ENCODE measurements around the gene F11R. TPM values are rescaled to one million over a fixed set of nuclear protein-coding genes. Genes with fewer than 3 reads are reported as not detected.
"Not testable (repeated sequence)": the region's sequence is repeated elsewhere in the genome, so short reads cannot be mapped to it uniquely, and the experiment has no call there.

The F11R gene
- total and polyA plus RNA-seq, 4 donors, result 25.8 to 80.4 (median 45.6) TPM

GRCh38 chr1:160949881-160950280 is 71.1 kb downstream of the F11R start (continued):
- TF ChIP-seq MAX (IDR thresholded peaks at IDR 0.05), result no peak
- no peak for TF ChIP-seq HNF4A (conservative IDR thresholded peaks at IDR 0.05)
- no peak for TF ChIP-seq RAD21 (IDR thresholded peaks at IDR 0.05)
- no peak for TF ChIP-seq CTCF (IDR thresholded peaks at IDR 0.05; ENCODE audit: low read depth, low read length, missing input control)

- not testable (repeated sequence) for H3K9ac ChIP-seq (ENCODE audit: low read depth in 1 of 2, low read length in 2 of 2); H3K9me3 ChIP-seq (ENCODE audit: control insufficient read depth in 4 of 4, low read length in 3 of 4); H3K4me3 ChIP-seq (ENCODE audit: low read depth in 1 of 3, low read length in 3 of 3); H3K4me1 ChIP-seq (ENCODE audit: control insufficient read depth in 4 of 4, insufficient read depth in 4 of 4, low read length in 3 of 4); H3K36me3 ChIP-seq (ENCODE audit: control insufficient read depth in 4 of 4, insufficient read depth in 3 of 4, low read depth in 1 of 4, low read length in 3 of 4); H3K27ac ChIP-seq (ENCODE audit: low read depth in 1 of 2, low read length in 2 of 2); H3K27me3 ChIP-seq (ENCODE audit: control insufficient read depth in 4 of 4, insufficient read depth in 4 of 4, low read length in 3 of 4); DNase-seq (ENCODE audit: low spot score)
- WGBS, result 67% methylated on average over 7 of the region's 7 CpGs
Observed at GRCh38 chr1:160949216-160949880, 71.6 kb downstream of the F11R start.

- not testable (repeated sequence) for DNase-seq (ENCODE audit: low spot score); H3K27me3 ChIP-seq (ENCODE audit: control insufficient read depth in 4 of 4, insufficient read depth in 4 of 4, low read length in 3 of 4); H3K9ac ChIP-seq (ENCODE audit: low read depth in 1 of 2, low read length in 2 of 2); H3K9me3 ChIP-seq (ENCODE audit: control insufficient read depth in 4 of 4, low read length in 3 of 4); H3K36me3 ChIP-seq (ENCODE audit: control insufficient read depth in 4 of 4, insufficient read depth in 3 of 4, low read depth in 1 of 4, low read length in 3 of 4); H3K4me3 ChIP-seq (ENCODE audit: low read depth in 1 of 3, low read length in 3 of 3); H3K4me1 ChIP-seq (ENCODE audit: control insufficient read depth in 4 of 4, insufficient read depth in 4 of 4, low read length in 3 of 4); H3K27ac ChIP-seq (ENCODE audit: low read depth in 1 of 2, low read length in 2 of 2)
- WGBS, result 71% methylated on average over 7 of the region's 7 CpGs
Observed at GRCh38 chr1:160947174-160947759, 73.7 kb downstream of the F11R start.

GRCh38 chr1:160945881-160946280 is 75.1 kb downstream of the F11R start:
- not testable (repeated sequence) for H3K4me1 ChIP-seq (ENCODE audit: control insufficient read depth in 4 of 4, insufficient read depth in 4 of 4, low read length in 3 of 4)
- WGBS, result 94% methylated on average over 6 of the region's 6 CpGs

More at GRCh38 chr1:160945881-160946280, 75.1 kb downstream of the F11R start:
- H3K36me3 ChIP-seq (ENCODE audit: control insufficient read depth in 4 of 4, insufficient read depth in 3 of 4, low read depth in 1 of 4, low read length in 3 of 4); DNase-seq (ENCODE audit: low spot score); H3K4me3 ChIP-seq (ENCODE audit: low read depth in 1 of 3, low read length in 3 of 3); H3K27ac ChIP-seq (ENCODE audit: low read depth in 1 of 2, low read length in 2 of 2); H3K9me3 ChIP-seq (ENCODE audit: control insufficient read depth in 4 of 4, low read length in 3 of 4); H3K9ac ChIP-seq (ENCODE audit: low read depth in 1 of 2, low read length in 2 of 2); H3K27me3 ChIP-seq (ENCODE audit: control insufficient read depth in 4 of 4, insufficient read depth in 4 of 4, low read length in 3 of 4): not testable (repeated sequence)

Small RNA genes lying within 50 kb of the gene (small RNA-seq; reads per million reads assigned to genes)
- gene AL591806.2, result not detected

Other genes starting within 250 kb of the F11R start
- gene LY9, start 225.0 kb downstream of the F11R start, total RNA-seq, result 1 to 10 TPM in 1 of 2 donors, under 1 TPM in 1; 0.84 to 1.5 TPM
- gene LY9, start 225.0 kb downstream of the F11R start, polyA plus RNA-seq, result under 1 TPM; 0.21 to 0.42 TPM
- 1 to 10 TPM; 2.4 to 6.6 TPM for gene CD244, start 158.3 kb downstream of the F11R start, total RNA-seq
- gene CD244, start 158.3 kb downstream of the F11R start, polyA plus RNA-seq, result 1 to 10 TPM in 1 of 2 donors, under 1 TPM in 1; 0.85 to 1.1 TPM
- 10 to 100 TPM in 1 of 2 donors, 1 to 10 TPM in 1; 5.0 to 13.4 TPM for gene ITLN1, start 136.0 kb downstream of the F11R start, total RNA-seq
- 1 to 10 TPM; 3.7 to 6.1 TPM for gene ITLN1, start 136.0 kb downstream of the F11R start, polyA plus RNA-seq
- under 1 TPM in 1 of 2 donors, not detected in 1; 0.50 TPM for gene ITLN2, start 66.3 kb downstream of the F11R start, total RNA-seq
- under 1 TPM in 1 of 2 donors, not detected in 1; 0.12 TPM for gene ITLN2, start 66.3 kb downstream of the F11R start, polyA plus RNA-seq
- 10 to 100 TPM; 10.9 to 23.6 TPM for gene TSTD1, start 17.8 kb upstream of the F11R start, total RNA-seq
- gene TSTD1, start 17.8 kb upstream of the F11R start, polyA plus RNA-seq, result 10 to 100 TPM; 45.9 to 67.5 TPM
- gene USF1, start 24.8 kb upstream of the F11R start, total RNA-seq, result 10 to 100 TPM; 29.8 to 43.5 TPM
- gene USF1, start 24.8 kb upstream of the F11R start, polyA plus RNA-seq, result 10 to 100 TPM; 19.2 to 24.5 TPM
- gene ARHGAP30, start 48.7 kb upstream of the F11R start, total RNA-seq, result 1 to 10 TPM; 6.6 to 8.9 TPM
- gene ARHGAP30, start 48.7 kb upstream of the F11R start, polyA plus RNA-seq, result 1 to 10 TPM; 1.2 to 3.5 TPM
- not detected for gene NECTIN4, start 68.4 kb upstream of the F11R start, total RNA-seq
- gene NECTIN4, start 68.4 kb upstream of the F11R start, polyA plus RNA-seq, result under 1 TPM in 1 of 2 donors, not detected in 1; 0.01 TPM
- 1 to 10 TPM; 1.9 to 2.8 TPM for gene KLHDC9, start 77.2 kb upstream of the F11R start, total RNA-seq
- 1 to 10 TPM; 2.4 to 3.3 TPM for gene KLHDC9, start 77.2 kb upstream of the F11R start, polyA plus RNA-seq
- gene PFDN2, start 96.9 kb upstream of the F11R start, total RNA-seq, result 10 to 100 TPM; 12.4 to 19.3 TPM
- gene PFDN2, start 96.9 kb upstream of the F11R start, polyA plus RNA-seq, result 10 to 100 TPM; 48.7 to 61.9 TPM
- gene NIT1, start 97.0 kb upstream of the F11R start, total RNA-seq, result 10 to 100 TPM; 17.8 to 37.2 TPM
- gene NIT1, start 97.0 kb upstream of the F11R start, polyA plus RNA-seq, result 10 to 100 TPM; 41.4 to 45.8 TPM
- gene DEDD, start 111.5 kb upstream of the F11R start, total RNA-seq, result 10 to 100 TPM; 13.8 to 16.7 TPM
- 10 to 100 TPM; 15.2 to 17.7 TPM for gene DEDD, start 111.5 kb upstream of the F11R start, polyA plus RNA-seq
- 10 to 100 TPM; 34.2 to 44.1 TPM for gene UFC1, start 132.8 kb upstream of the F11R start, total RNA-seq
- 10 to 100 TPM; 42.5 to 47.5 TPM for gene UFC1, start 132.8 kb upstream of the F11R start, polyA plus RNA-seq
- 1 to 10 TPM; 7.2 to 9.0 TPM for gene USP21, start 138.3 kb upstream of the F11R start, total RNA-seq
- gene USP21, start 138.3 kb upstream of the F11R start, polyA plus RNA-seq, result 1 to 10 TPM; 4.1 to 5.8 TPM
- gene PPOX, start 145.3 kb upstream of the F11R start, total RNA-seq, result 100 to 1,000 TPM in 1 of 2 donors, 1 to 10 TPM in 1; 6.2 to 106 TPM
- gene PPOX, start 145.3 kb upstream of the F11R start, polyA plus RNA-seq, result 1 to 10 TPM; 6.2 to 9.6 TPM
- 10 to 100 TPM; 13.1 to 23.8 TPM for gene B4GALT3, start 156.4 kb upstream of the F11R start, total RNA-seq
- 10 to 100 TPM; 14.0 to 15.4 TPM for gene B4GALT3, start 156.4 kb upstream of the F11R start, polyA plus RNA-seq
- 1 to 10 TPM in 1 of 2 donors, under 1 TPM in 1; 0.28 to 2.2 TPM for gene ADAMTS4, start 177.9 kb upstream of the F11R start, total RNA-seq
- gene ADAMTS4, start 177.9 kb upstream of the F11R start, polyA plus RNA-seq, result under 1 TPM; 0.21 to 0.48 TPM
- 100 to 1,000 TPM; 105 to 167 TPM for gene NDUFS2, start 181.2 kb upstream of the F11R start, total RNA-seq
- 100 to 1,000 TPM in 1 of 2 donors, 10 to 100 TPM in 1; 93.3 to 135 TPM for gene NDUFS2, start 181.2 kb upstream of the F11R start, polyA plus RNA-seq
- gene FCER1G, start 194.1 kb upstream of the F11R start, total RNA-seq, result 10 to 100 TPM; 25.4 to 32.6 TPM
- 10 to 100 TPM; 46.1 to 77.1 TPM for gene FCER1G, start 194.1 kb upstream of the F11R start, polyA plus RNA-seq
- gene APOA2, start 202.5 kb upstream of the F11R start, total RNA-seq, result 1,000 to 10,000 TPM; 5,041 to 8,644 TPM
- gene APOA2, start 202.5 kb upstream of the F11R start, polyA plus RNA-seq, result over 10,000 TPM; 12,638 to 30,612 TPM
- 1 to 10 TPM; 6.7 to 7.4 TPM for gene TOMM40L, start 204.9 kb upstream of the F11R start, total RNA-seq
- gene TOMM40L, start 204.9 kb upstream of the F11R start, polyA plus RNA-seq, result 10 to 100 TPM; 10.4 to 10.5 TPM
- gene NR1I3, start 217.1 kb upstream of the F11R start, total RNA-seq, result 10 to 100 TPM; 10.4 to 52.3 TPM
- 100 to 1,000 TPM in 1 of 2 donors, 10 to 100 TPM in 1; 43.0 to 128 TPM for gene NR1I3, start 217.1 kb upstream of the F11R start, polyA plus RNA-seq
- 1 to 10 TPM; 5.9 to 8.7 TPM for gene PCP4L1, start 237.6 kb upstream of the F11R start, total RNA-seq
- 1 to 10 TPM; 1.1 to 4.1 TPM for gene PCP4L1, start 237.6 kb upstream of the F11R start, polyA plus RNA-seq

All from liver (tissue), 10 donors.